Stimulated activated memory B cell treated with anti-CD40 and anti-IgM and Interleukin-4, amounts not matched to agents 10 μg/mL and 1 μg/mL and 100 μg/mL, for 72 hours (primary cell): ENCODE data around the gene HSPA4.

ENCODE experiments used
- ATAC-seq: fragments of 150-1000 bp; cut with Tn5 transposase; 2 replicates; pipeline ENCODE4 v1.10.0; 2021
- H3K27ac Mint-ChIP-seq: one replicate; pipeline ENCODE4 v1.8.0; 2022; ENCODE audit warnings: mild to moderate bottlenecking, mixed read lengths
- H3K27me3 Mint-ChIP-seq: one replicate; pipeline ENCODE4 v1.8.0; 2022; ENCODE audit warnings: mixed read lengths
- H3K36me3 Mint-ChIP-seq: one replicate; pipeline ENCODE4 v1.8.0; 2022; ENCODE audit warnings: mixed read lengths
- H3K4me1 Mint-ChIP-seq: one replicate; pipeline ENCODE4 v1.8.0; 2022; ENCODE audit warnings: mixed read lengths
- H3K4me3 Mint-ChIP-seq: one replicate; pipeline ENCODE4 v1.8.0; 2022; ENCODE audit warnings: mild to moderate bottlenecking, moderate library complexity, mixed read lengths
- H3K9me3 Mint-ChIP-seq: one replicate; pipeline ENCODE4 v1.8.0; 2022; ENCODE audit warnings: mixed read lengths

HSPA4 gene

DNA sequence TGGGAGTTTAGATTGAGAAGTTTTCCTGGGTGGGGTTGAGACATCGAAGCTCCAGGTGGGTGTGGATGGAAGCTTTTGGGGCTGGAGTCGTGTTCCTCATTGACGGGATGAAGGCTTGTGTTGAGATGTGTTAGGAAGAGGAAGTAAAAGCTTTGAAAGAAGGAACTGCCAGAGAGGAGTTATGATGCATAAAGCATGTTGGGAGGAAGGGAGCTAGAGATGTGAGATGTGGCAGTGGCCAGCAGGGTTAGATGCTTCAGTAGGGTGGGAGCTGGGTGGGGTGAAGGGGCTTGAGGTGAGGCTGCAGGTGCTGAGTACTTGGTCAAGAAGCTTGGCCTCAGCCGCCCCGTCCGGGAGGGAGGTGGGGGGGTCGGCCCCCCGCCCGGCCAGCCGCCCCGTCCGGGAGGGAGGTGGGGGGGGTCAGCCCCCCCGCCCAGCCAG lies 56.7 kb downstream of the HSPA4 start:
- Mint-ChIP-seq H3K27me3 (no peaks in the 10 kb centered on the region), H3K36me3 (peaks cover 16% of the 10 kb centered on the region), H3K4me3 (peak overlapping the region; percentile 32), H3K27ac (peak overlapping the region; percentile 65), H3K4me1 (peaks cover 70% of the 10 kb centered on the region), H3K9me3 (no peaks in the 10 kb centered on the region)
- peak; percentile 34 for ATAC-seq

DNA sequence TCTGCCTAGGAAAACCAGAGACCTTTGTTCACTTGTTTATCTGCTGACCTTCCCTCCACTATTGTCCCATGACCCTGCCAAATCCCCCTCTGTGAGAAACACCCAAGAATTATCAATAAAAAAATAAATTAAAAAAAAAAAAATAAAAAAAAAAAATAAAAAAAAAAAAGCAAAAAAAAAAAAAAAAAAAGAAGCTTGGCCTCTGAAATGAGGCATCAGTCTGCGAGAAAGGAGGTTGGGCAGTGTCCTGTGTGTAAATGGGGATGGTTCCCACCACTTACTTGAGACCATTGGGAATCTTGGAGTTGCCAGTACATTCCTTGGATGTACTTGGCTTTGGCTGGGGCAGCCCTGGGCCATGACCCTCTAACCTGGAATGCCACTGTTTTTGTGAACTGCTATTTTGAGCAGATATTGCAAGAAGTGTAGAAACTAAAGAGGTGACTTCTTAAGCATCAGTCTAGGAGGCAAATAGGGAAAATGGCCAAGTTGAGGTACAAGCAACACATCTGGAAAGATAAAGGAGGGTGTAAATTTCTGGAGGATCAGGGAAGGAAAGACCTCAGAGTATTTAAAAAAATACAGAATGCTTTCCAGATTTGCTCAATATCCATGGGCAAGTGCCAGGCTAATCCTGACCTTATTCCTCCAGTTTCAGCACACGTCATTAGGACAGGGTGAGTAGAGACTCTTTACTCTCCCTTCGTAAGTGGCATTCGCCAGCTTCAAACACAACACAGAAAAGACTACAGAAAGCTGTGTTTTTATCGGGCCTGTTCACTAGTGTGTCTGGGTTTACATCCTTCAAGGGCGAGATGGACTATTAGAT lies 58.1 kb downstream of the HSPA4 start:
- H3K27ac Mint-ChIP-seq, result no peak overlapping the region

DNA sequence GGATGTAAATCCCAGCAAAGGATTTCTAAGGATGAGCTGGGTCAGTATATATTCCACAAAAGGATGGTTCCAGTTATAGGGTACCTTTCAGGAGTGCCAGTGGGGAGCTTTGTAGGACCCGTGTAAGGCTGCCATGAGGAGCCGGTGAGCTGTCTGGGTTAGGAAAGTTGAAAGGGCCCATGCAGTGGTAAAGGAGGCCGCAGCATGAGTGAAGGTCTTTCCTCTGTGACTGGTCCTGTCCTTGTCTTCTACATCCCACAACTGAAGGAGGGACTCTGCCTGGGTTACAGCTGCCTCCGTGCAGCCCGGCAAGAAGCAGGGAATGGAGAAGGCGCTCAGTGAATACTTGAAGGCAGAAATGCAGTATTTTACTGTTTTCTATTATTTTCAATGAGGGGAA lies 58.9 kb downstream of the HSPA4 start:
- H3K36me3 Mint-ChIP-seq, result peaks cover 13% of the 10 kb centered on the region
- no peaks in the 10 kb centered on the region for H3K27me3 Mint-ChIP-seq
- no peak for ATAC-seq
- no peaks in the 10 kb centered on the region for H3K9me3 Mint-ChIP-seq
- no peak overlapping the region for H3K4me3 Mint-ChIP-seq
- H3K4me1 Mint-ChIP-seq, result peaks cover 67% of the 10 kb centered on the region
- peak overlapping the region; percentile 50 for H3K27ac Mint-ChIP-seq

More for the DNA sequence above, 58.1 kb downstream of the HSPA4 start:
- Mint-ChIP-seq H3K4me1 (peaks cover 70% of the 10 kb centered on the region), H3K4me3 (no peak overlapping the region), H3K27me3 (no peaks in the 10 kb centered on the region), H3K36me3 (peaks cover 13% of the 10 kb centered on the region), H3K9me3 (no peaks in the 10 kb centered on the region)
- ATAC-seq, result no peak

DNA sequence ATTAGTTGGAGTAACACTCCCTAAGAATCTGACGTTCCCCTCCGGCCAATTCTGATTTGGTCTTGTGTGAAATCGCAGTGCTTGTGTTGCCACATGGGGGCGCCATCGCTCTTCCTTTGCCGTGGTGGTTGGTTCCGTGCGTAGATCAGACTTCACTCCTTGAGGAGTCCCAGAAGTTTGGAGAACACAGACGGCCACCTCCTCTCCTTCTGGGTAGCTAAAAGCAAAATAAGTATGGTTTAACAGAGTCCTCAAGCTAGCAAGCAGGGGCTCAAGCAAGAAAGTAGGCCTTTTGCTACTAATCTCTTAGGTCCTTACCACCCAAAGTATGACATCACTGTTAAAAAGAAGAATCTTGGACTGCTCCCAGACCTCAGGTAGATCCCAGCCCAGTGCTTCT lies 59.5 kb downstream of the HSPA4 start:
- peaks cover 12% of the 10 kb centered on the region for H3K36me3 Mint-ChIP-seq
- H3K4me1 Mint-ChIP-seq, result peaks cover 65% of the 10 kb centered on the region
- H3K27ac Mint-ChIP-seq, result peak overlapping the region; percentile 50
- peak; percentile 68 for ATAC-seq
- no peaks in the 10 kb centered on the region for H3K27me3 Mint-ChIP-seq
- no peak overlapping the region for H3K4me3 Mint-ChIP-seq
- no peaks in the 10 kb centered on the region for H3K9me3 Mint-ChIP-seq

DNA sequence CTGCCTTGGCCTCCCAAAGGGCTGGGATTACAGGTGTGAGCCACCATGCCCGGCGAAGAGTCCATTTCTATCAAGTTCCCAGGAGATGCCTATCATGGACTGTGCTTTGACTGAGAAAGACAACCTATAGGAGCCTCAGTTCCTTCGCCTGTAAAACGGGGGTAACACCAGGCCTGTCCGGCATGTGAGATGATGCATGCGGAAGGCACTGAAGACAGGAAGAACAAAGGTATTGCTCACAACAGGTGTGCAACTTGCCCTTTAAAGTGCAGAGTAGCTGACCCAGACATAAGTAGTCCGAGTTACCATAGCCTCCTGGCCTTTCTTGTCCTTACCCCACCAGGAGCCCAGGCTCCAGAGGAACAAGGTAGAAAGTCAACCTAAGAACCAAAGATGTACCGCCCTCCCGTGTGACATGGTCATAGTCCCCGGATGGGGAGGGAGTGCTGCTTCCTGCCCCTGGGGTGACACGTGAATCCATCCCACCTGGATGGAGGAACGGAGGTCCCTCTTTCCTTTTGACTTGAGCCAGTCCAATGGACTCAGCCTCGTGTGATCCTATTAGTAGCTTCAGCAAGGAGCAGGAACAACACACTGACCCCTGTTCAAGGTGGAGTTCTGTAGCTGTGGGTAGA lies 60.3 kb downstream of the HSPA4 start:
- no peaks in the 10 kb centered on the region for H3K9me3 Mint-ChIP-seq
- peaks cover 61% of the 10 kb centered on the region for H3K4me1 Mint-ChIP-seq
- H3K27me3 Mint-ChIP-seq, result no peaks in the 10 kb centered on the region
- no peak overlapping the region for H3K4me3 Mint-ChIP-seq
- ATAC-seq, result no peak
- peak overlapping the region; percentile 50 for H3K27ac Mint-ChIP-seq
- H3K36me3 Mint-ChIP-seq, result peaks cover 4% of the 10 kb centered on the region

DNA sequence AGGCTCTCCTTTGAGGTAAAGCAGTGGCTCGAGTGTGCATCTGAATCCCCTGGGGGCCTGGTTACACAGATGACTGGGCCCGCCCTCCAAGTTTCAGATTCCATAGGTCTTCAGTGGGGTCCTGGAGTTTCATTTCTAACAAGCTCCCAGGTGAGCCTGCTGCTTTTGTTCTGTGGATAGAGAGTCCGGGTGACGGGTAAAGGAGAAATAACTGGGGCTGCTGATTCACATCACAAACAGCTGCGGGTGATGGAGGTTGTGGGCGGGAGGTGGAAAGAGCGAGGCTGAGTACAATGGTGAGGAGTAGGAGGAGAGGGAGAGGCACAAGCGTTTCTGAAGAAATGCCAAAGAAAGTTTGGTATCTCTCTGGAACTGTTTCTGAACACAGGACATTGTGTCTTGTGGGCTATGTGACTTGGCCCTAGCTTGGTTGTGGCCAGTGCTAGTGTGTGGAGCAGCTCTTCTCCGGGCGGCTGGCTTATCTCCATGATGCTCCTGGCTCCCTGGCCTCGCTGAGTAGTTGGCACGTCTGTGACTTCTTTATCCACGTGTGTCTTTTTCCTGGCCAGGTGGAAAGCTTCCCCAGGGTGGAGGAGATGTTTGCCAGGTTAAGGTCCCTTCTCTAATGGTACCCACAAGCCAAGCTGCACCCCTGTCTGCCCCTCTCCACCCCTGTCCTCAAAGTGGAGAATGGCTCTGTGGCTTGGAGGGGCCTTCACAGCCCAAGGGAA lies 61.7 kb downstream of the HSPA4 start:
- Mint-ChIP-seq H3K9me3 (no peaks in the 10 kb centered on the region), H3K36me3 (no peaks in the 10 kb centered on the region), H3K4me1 (peaks cover 51% of the 10 kb centered on the region), H3K27me3 (no peaks in the 10 kb centered on the region), H3K27ac (peak overlapping the region; percentile 28), H3K4me3 (peak overlapping the region; percentile 6)
- peak; percentile 71 for ATAC-seq

DNA sequence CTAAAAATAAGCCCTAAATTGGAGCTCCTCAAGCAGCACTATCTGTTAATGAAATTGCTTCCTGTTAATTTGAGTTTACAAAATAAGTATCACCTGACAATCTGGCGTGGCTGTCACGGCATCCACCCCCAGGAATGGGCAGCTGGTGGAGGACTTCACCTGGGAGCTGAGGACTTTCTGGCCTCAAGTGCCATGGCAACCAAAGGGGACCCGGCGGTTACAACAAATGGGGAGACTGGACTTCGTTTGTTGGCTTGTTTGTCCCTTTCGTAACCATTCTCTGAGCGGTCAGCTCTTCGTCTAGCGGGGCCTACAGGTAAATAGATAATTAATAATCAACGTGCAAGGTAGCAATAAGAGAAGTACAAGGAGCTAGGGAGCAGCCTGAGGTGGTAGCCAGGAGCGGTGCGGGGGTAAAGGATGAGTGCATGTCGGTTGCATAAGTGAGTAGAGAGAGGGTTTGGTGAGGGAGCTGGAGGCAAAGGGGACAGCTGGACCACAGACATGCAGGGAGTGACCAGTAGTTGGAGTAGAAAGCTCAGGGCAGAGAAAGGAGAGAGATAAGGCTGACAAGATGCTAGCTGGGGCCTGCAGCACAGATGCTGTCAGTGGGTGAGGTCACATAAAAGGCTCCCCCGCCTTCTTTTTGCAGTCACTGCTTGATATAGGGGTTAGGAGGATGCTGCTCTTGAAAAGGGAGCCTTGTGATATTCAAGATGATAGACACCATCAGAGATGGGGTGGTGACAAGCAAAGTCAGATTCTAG lies 62.5 kb downstream of the HSPA4 start:
- H3K27ac Mint-ChIP-seq, result peak overlapping the region; percentile 28
- no peaks in the 10 kb centered on the region for H3K36me3 Mint-ChIP-seq
- no peaks in the 10 kb centered on the region for H3K9me3 Mint-ChIP-seq
- no peak for ATAC-seq
- no peaks in the 10 kb centered on the region for H3K27me3 Mint-ChIP-seq
- peaks cover 49% of the 10 kb centered on the region for H3K4me1 Mint-ChIP-seq
- no peak overlapping the region for H3K4me3 Mint-ChIP-seq

DNA sequence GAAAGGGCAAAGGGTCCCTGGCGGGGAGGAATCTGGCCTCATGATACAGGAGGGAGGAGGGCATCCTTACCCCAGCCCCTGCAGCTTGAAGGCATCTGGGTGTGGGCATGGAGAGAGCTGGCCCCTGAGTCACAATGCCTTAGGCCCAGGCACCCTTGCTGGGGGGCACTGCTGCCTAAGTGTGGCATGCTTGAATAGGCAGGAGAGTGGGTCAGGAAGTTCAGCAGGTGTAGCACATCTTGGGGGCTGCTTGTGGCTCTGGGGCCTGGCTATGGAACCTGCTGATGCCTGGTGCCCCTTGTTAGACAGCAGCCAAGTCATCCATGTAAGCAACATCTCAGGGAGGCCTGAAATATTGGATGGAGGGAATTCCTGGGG lies 63.1 kb downstream of the HSPA4 start:
- Mint-ChIP-seq H3K9me3 (no peaks in the 10 kb centered on the region), H3K27ac (peak overlapping the region; percentile 28), H3K36me3 (no peaks in the 10 kb centered on the region), H3K4me1 (peaks cover 49% of the 10 kb centered on the region), H3K4me3 (no peak overlapping the region), H3K27me3 (no peaks in the 10 kb centered on the region)
- ATAC-seq, result no peak

DNA sequence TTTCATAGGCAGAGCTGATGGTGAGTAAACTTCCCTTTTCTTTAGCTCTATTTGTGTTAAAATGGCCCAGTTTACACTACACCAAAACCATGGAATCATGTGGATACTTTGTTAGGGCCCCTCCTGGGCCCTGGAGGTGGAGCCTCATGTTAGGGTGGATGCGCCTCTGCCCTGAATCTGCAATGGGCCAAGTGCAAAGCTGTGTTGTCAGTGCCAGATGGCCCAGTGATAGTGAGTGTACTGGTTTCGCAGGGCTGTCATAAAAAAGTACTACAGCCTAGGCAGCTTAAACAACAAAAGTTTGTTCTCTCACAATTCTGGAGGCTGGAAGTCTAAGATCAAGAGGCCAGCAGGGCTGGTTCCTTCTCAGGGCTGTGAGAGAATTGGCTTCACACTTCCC lies 64.8 kb downstream of the HSPA4 start:
- Mint-ChIP-seq H3K9me3 (no peaks in the 10 kb centered on the region), H3K27me3 (no peaks in the 10 kb centered on the region), H3K27ac (peak overlapping the region; percentile 28), H3K36me3 (no peaks in the 10 kb centered on the region), H3K4me1 (peaks cover 41% of the 10 kb centered on the region), H3K4me3 (no peak overlapping the region)
- ATAC-seq, result no peak

DNA sequence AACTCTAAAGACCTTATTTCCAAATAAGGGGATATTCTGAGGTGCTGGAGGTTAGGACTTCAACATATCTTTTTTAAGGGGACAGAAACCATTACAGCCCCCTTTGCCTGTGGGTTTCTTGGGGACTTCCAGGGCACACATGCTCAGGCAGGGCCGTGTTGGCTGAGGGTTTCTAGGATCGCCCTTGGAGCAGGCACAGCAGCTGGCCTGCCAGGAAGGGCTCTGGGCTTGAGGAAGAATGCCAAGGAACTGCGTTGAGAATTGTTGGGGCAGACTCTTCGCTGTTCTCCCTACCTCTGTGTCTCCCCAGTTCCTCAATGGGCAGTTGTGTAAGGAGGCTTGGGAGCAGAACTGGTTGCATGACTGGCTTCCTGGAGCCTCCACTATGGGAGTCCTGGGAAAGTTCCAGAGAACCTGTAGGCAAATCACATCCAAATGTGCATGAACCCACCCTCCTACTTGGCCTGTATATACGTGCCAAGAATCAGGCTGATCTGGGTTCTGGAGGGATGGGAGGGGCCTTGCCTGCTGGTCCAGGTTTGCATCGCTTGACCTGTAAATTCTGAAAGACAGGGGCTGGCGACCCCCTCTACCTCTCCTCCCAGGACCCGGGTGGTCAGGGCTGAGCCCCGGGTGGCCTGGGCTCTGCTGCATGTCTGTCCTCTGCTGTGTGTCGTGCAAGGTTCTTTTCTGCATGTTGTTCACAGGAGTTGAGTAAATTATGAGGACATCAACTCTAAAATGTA lies 65.5 kb downstream of the HSPA4 start:
- ATAC-seq, result no peak
- Mint-ChIP-seq H3K4me1 (peaks cover 40% of the 10 kb centered on the region), H3K27me3 (no peaks in the 10 kb centered on the region), H3K27ac (peak overlapping the region; percentile 28), H3K9me3 (no peaks in the 10 kb centered on the region), H3K36me3 (no peaks in the 10 kb centered on the region), H3K4me3 (no peak overlapping the region)

DNA sequence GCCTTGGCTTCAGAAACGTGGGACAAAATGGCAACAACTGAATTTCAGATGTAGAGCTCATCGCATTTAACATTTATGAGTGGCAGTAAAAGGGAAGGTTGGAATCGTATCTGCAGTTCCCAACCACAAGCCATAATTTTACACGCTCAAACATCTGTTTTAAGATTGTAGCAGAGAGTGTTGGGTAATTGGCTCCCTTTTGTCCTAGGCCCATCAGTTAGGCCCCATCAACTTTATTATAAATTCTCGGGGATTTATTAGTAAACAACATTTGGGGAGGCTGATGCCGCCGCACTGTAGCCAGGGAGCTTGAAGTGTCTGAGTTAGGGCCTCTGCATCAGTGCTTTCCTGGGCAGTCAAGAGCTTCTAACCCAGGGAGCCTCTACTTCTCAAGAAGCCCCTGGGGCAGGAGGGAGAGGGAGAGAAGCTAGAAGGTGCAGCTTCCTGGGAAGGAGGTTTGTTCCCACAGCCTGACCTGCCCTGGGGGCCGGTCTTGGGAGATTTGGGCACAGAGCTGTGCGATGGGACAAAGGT lies 66.2 kb downstream of the HSPA4 start:
- Mint-ChIP-seq H3K9me3 (no peaks in the 10 kb centered on the region), H3K36me3 (no peaks in the 10 kb centered on the region), H3K4me3 (no peak overlapping the region), H3K4me1 (peaks cover 36% of the 10 kb centered on the region), H3K27ac (no peak overlapping the region), H3K27me3 (peaks cover 3% of the 10 kb centered on the region)
- no peak for ATAC-seq

DNA sequence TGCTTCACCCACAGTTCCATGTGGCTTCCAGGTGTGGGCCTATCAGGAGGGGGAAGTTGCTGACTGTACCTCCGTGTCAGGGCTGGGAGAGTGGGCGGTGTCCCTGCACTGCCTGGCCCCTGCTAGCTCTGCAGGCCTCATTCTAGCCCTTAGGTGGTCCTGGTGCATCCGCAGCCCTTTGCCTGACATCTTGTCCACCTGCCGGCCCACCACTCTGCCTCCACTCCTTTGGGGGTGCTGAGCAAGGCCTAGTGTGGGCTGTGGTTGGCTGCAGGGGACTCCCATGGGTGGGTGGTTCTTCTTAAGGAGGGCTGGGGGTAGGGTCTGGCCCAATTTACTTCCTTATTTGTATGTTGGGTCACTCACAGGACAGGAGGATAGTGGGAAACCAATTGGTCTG lies 66.9 kb downstream of the HSPA4 start:
- Mint-ChIP-seq H3K9me3 (no peaks in the 10 kb centered on the region), H3K4me1 (peaks cover 33% of the 10 kb centered on the region), H3K36me3 (no peaks in the 10 kb centered on the region), H3K27me3 (peaks cover 10% of the 10 kb centered on the region), H3K4me3 (no peak overlapping the region), H3K27ac (no peak overlapping the region)
- ATAC-seq, result no peak

DNA sequence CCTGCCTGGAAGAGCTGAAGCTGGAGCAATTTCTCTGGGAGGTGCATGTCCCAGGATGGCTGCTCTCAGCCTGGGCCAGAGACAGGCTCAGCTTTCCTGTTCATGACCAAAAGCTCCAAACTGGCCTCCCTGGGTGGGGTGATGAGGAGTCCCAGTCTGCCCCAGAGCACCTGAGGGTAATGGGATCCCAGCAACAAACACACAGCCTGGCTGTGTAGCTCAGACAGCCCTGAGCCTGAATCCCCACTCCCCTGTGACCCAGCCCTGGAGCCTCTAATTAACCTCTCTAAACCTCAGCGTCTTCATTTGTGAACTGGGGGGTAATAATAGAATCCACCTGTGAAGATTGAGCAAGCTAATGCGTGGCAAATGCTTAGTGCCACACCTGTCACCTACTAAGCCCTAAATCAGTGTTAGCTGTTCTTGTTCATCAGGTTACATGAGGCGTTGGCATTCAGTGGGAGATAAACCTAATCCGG lies 67.5 kb downstream of the HSPA4 start:
- H3K9me3 Mint-ChIP-seq, result no peaks in the 10 kb centered on the region
- no peak overlapping the region for H3K4me3 Mint-ChIP-seq
- H3K27ac Mint-ChIP-seq, result no peak overlapping the region
- no peaks in the 10 kb centered on the region for H3K36me3 Mint-ChIP-seq
- no peak for ATAC-seq
- peaks cover 28% of the 10 kb centered on the region for H3K4me1 Mint-ChIP-seq
- peaks cover 16% of the 10 kb centered on the region for H3K27me3 Mint-ChIP-seq

DNA sequence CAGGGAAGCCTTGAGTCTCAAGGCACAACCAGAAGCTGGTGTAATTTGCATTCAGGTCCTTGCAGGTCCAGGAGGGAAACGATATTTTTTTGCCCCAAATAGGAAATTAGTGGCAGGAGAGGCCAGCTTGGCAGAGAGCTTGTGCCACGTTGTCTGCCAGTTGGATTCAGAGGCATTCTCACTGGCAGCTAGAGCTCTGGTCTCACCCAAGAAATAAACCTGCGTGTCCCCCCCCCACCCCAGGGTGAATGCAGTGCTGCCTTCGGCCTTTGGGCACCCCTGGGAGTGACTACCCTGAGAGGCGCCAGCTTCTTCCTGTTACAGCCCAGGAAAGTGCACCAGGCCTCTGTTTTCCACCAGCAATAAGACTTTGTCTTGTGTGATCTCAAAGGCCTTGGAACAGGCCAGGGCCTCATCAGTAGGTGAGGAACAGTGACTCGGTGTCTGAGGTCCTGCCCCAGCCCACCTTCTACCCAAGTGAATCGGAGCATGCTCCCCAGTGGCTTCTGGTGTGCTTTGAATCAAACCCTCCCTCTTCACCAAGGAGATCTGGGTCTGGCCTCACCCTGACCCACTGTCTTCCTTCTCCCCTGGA lies 68.4 kb downstream of the HSPA4 start:
- H3K4me1 Mint-ChIP-seq, result peaks cover 18% of the 10 kb centered on the region
- H3K27ac Mint-ChIP-seq, result peak overlapping the region; percentile 7
- no peaks in the 10 kb centered on the region for H3K36me3 Mint-ChIP-seq

More for the DNA sequence above, 68.4 kb downstream of the HSPA4 start:
- no peak for ATAC-seq
- no peak overlapping the region for H3K4me3 Mint-ChIP-seq
- peaks cover 16% of the 10 kb centered on the region for H3K27me3 Mint-ChIP-seq
- H3K9me3 Mint-ChIP-seq, result no peaks in the 10 kb centered on the region
